Activated naive CD4-positive, alpha-beta T cell treated with anti-CD3 and anti-CD28 coated beads, Interleukin-2, amount 50 U/mL, for 16 hours (primary cell): ENCODE data around the gene JMJD8.

Experiments
- DNase-seq: peaks from one replicate; pipeline ENCODE4 v3.0.0-alpha.2; 2020

JMJD8 gene

GRCh38 chr16:658679-659571, 25.2 kb downstream of the JMJD8 start:
- no peak for DNase-seq

- DNase-seq = no peak
Observed at GRCh38 chr16:657487-657886, 26.6 kb downstream of the JMJD8 start.

- DNase-seq = no peak
Observed at GRCh38 chr16:654034-654433, 30.1 kb downstream of the JMJD8 start.

GRCh38 chr16:652454-653305, 31.5 kb downstream of the JMJD8 start:
- DNase-seq = no peak

GRCh38 chr16:651844-652243, 32.3 kb downstream of the JMJD8 start:
- no peak for DNase-seq

GRCh38 chr16:649631-650030, 34.5 kb downstream of the JMJD8 start:
- DNase-seq = no peak

GRCh38 chr16:648781-649589, 35.1 kb downstream of the JMJD8 start, which contains the start of gene WDR90:
Gene WDR90, plus strand, starts transcription at chr16:649365. Its CDS starts 52 bp downstream, at chr16:649417.
- peak; percentile 94 for DNase-seq

GRCh38 chr16:648071-648780, 35.9 kb downstream of the JMJD8 start:
- peak; percentile 61 for DNase-seq

- no peak for DNase-seq
Observed at GRCh38 chr16:647173-647902, 36.8 kb downstream of the JMJD8 start.

- no peak for DNase-seq
Observed at GRCh38 chr16:646679-647172, 37.4 kb downstream of the JMJD8 start.

GRCh38 chr16:645852-646678, 38.1 kb downstream of the JMJD8 start:
- DNase-seq = no peak

GRCh38 chr16:644556-644955, 39.6 kb downstream of the JMJD8 start:
- no peak for DNase-seq

- no peak for DNase-seq
Observed at GRCh38 chr16:643050-643368, 41.1 kb downstream of the JMJD8 start.

GRCh38 chr16:642189-643049, 41.7 kb downstream of the JMJD8 start:
- peak; percentile 43 for DNase-seq

GRCh38 chr16:641326-642188, 42.6 kb downstream of the JMJD8 start, which contains the start of gene MCRIP2:
Gene MCRIP2, plus strand, starts transcription at chr16:641828. Its CDS starts 164 bp downstream, at chr16:641992.
- DNase-seq = peak; percentile 73

- no peak for DNase-seq
Observed at GRCh38 chr16:640614-641013, 43.5 kb downstream of the JMJD8 start.

GRCh38 chr16:638836-639235, 45.3 kb downstream of the JMJD8 start:
- no peak for DNase-seq

- no peak for DNase-seq
Observed at GRCh38 chr16:638034-638543, 46.0 kb downstream of the JMJD8 start.
